Type B pancreatic cell (in vitro differentiated cells): Measurements from ENCODE around the gene CS. TPM values are rescaled to one million over a fixed set of nuclear protein-coding genes. Genes with fewer than 3 reads are reported as not detected.
A peak's percentile ranks its signal among the peaks of the same experiment; 100 is the strongest.
"Not testable (repeated sequence)": the region's sequence is repeated elsewhere in the genome, so short reads cannot be mapped to it uniquely, and the experiment has no call there.

Experiments used
- DNase-seq: peaks from one replicate; pipeline ENCODE4 v3.0.0; 2021; ENCODE audit warnings: mixed read lengths; ENCODE audit not compliant: unreplicated experiment; ENCODE audit errors: extremely low spot score
- H3K27ac Mint-ChIP-seq: 2 replicates; pipeline ENCODE4 v1.8.0; 2021; ENCODE audit warnings: mild to moderate bottlenecking, mixed read lengths
- H3K27me3 Mint-ChIP-seq: 2 replicates; pipeline ENCODE4 v1.8.0; 2021; ENCODE audit warnings: mixed read lengths
- H3K36me3 Mint-ChIP-seq: 2 replicates; pipeline ENCODE4 v1.8.0; 2021; ENCODE audit warnings: mixed read lengths
- H3K4me1 Mint-ChIP-seq: one replicate; pipeline ENCODE4 v1.8.0; 2021; ENCODE audit warnings: mixed read lengths; ENCODE audit not compliant: unreplicated experiment
- H3K4me3 Mint-ChIP-seq: 2 replicates; pipeline ENCODE4 v1.8.0; 2021; ENCODE audit warnings: mild to moderate bottlenecking, mixed read lengths
- H3K9me3 Mint-ChIP-seq: 2 replicates; pipeline ENCODE4 v1.8.0; 2021; ENCODE audit warnings: mixed read lengths
- total RNA-seq: library from RNA; stranded (reverse); gene quantifications from 2 replicates; pipeline ENCODE4 v1.2.1, GENCODE V29; 2021; ENCODE audit warnings: low replicate concordance
- TF ChIP-seq, protein P1 (sequence below): fragments of 200-600 bp; sonication (generic); conservative IDR thresholded peaks from 2 replicates; pipeline ENCODE4 v1.5.0; 2021; ENCODE audit warnings: antibody characterized with exemption, mild to moderate bottlenecking

The CS gene
- total RNA-seq, 1 donor from 2014 or later = 278 TPM

DNA sequence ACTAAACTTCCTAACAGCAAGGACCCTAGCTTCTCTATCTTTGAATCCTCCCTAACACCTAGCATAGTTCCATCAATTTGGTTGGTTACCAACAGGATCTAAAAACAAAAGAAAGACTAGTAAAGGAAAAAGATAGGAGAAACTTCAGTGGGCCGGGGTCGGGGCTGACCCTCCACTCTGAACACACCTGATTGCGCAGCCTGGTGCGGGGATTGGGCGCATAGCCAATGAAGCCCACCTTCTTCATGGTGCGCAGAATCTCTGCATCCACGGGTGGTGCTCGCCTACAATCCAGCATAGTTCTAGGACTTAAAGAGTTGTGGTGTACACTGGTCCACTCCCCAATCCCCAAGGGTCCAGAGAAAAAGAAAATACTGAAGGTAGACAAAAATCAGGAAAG, 26.0 kb upstream of the CS start:
- no peak overlapping the region for H3K27ac Mint-ChIP-seq
- no peaks in the 10 kb centered on the region for H3K9me3 Mint-ChIP-seq
- DNase-seq = no peak
- no peak overlapping the region for H3K4me3 Mint-ChIP-seq
- H3K4me1 Mint-ChIP-seq = no peaks in the 10 kb centered on the region
- H3K27me3 Mint-ChIP-seq = no peaks in the 10 kb centered on the region
- TF ChIP-seq, protein P1, sequence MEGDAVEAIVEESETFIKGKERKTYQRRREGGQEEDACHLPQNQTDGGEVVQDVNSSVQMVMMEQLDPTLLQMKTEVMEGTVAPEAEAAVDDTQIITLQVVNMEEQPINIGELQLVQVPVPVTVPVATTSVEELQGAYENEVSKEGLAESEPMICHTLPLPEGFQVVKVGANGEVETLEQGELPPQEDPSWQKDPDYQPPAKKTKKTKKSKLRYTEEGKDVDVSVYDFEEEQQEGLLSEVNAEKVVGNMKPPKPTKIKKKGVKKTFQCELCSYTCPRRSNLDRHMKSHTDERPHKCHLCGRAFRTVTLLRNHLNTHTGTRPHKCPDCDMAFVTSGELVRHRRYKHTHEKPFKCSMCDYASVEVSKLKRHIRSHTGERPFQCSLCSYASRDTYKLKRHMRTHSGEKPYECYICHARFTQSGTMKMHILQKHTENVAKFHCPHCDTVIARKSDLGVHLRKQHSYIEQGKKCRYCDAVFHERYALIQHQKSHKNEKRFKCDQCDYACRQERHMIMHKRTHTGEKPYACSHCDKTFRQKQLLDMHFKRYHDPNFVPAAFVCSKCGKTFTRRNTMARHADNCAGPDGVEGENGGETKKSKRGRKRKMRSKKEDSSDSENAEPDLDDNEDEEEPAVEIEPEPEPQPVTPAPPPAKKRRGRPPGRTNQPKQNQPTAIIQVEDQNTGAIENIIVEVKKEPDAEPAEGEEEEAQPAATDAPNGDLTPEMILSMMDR = no peak
- peaks cover 27% of the 10 kb centered on the region for H3K36me3 Mint-ChIP-seq

DNA sequence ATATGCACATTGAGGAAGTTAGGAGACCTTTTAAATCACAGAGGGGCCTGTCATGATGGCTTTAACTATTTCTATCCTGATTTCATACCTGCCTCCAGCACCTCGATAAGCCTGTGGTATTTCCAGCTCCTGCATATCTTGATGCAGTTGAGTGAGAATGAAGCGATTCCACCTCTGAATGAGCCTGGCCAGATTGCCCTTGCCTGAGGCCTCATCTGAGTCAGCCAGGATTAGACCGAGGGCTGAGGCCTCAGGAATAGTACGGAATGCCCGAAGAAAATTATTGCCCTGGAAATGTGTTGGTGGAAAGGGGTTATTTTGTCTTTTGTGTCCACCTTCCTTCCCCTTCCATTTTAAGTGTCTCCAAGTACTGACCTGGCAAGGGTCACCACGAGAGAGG, 24.1 kb upstream of the CS start:
- no peaks in the 10 kb centered on the region for H3K9me3 Mint-ChIP-seq
- TF ChIP-seq, protein P1 = no peak
- no peak for DNase-seq
- no peak overlapping the region for H3K27ac Mint-ChIP-seq
- no peaks in the 10 kb centered on the region for H3K27me3 Mint-ChIP-seq
- H3K36me3 Mint-ChIP-seq = peaks cover 25% of the 10 kb centered on the region
- H3K4me1 Mint-ChIP-seq = no peaks in the 10 kb centered on the region
- no peak overlapping the region for H3K4me3 Mint-ChIP-seq

DNA sequence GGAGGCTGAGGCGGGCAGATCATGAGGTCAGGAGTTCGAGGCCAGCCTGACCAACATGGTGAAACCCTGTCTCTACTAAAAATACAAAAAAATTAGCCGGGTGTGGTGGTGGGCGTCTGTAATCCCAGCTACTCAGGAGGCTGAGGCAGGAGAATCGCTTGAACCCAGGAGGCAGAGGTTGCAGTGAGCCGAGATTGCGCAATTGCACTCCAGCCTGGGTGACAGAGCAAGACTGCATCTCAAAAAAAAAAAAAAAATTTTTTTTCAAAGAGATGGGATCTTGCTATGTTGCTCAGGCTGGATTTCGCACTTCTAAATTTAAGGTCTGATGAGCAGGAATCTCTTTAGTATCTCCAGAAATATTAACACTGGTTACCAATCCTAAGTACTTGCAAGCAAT, 21.5 kb upstream of the CS start:
- H3K9me3 Mint-ChIP-seq, H3K27me3 Mint-ChIP-seq, H3K4me3 Mint-ChIP-seq, H3K27ac Mint-ChIP-seq, DNase-seq, H3K4me1 Mint-ChIP-seq: not testable (repeated sequence)
- peaks cover 21% of the 10 kb centered on the region for H3K36me3 Mint-ChIP-seq

DNA sequence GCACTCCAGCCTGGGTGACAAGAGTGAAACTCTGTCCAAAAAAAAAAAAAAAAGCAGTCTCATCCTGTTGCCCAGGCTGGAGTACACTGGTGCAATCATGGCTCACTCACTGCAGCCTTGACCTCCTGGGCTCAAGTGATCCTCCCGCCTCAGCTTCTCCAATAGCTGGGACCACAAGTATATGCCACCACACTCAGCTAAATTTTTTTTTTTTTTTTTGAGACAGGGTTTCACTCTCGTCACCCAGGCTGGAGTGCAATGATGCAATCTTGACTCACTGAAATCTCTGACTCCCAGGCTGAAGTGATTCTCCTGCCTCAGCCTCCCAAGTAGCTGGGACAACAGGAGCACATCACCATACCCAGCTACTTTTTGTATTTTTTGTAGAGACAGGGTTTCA, 20.9 kb upstream of the CS start:
- Mint-ChIP-seq H3K27me3 (no peaks in the 10 kb centered on the region), H3K36me3 (peaks cover 21% of the 10 kb centered on the region), H3K9me3 (no peaks in the 10 kb centered on the region), H3K4me1 (no peaks in the 10 kb centered on the region), H3K4me3 (no peak overlapping the region), H3K27ac (no peak overlapping the region)
- TF ChIP-seq, protein P1 = no peak
- DNase-seq = no peak

DNA sequence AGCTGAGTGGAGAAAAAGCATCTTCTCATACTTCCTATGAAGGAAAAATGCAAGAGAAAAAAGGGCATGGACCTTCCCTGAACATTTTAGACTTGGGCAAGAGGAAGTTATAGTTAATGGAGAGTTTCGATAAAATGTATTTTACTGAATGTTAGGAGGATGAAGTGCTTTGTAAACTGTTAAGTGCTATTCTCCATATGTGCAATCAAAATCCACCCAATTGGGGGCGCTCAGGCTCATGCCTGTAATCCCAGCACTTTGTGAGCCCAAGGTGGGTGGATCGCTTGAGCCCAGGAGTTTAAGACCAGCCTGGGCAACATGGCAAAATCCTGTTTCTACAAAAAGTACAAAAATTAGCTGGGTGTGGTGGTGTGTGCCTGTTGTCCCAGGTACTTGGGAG, 17.5 kb upstream of the CS start:
- Mint-ChIP-seq H3K4me1 (peaks cover 5% of the 10 kb centered on the region), H3K36me3 (peaks cover 11% of the 10 kb centered on the region), H3K27ac (peak overlapping the region; percentile 57), H3K4me3 (no peak overlapping the region), H3K27me3 (no peaks in the 10 kb centered on the region), H3K9me3 (no peaks in the 10 kb centered on the region)
- TF ChIP-seq, protein P1 = no peak
- DNase-seq = no peak

DNA sequence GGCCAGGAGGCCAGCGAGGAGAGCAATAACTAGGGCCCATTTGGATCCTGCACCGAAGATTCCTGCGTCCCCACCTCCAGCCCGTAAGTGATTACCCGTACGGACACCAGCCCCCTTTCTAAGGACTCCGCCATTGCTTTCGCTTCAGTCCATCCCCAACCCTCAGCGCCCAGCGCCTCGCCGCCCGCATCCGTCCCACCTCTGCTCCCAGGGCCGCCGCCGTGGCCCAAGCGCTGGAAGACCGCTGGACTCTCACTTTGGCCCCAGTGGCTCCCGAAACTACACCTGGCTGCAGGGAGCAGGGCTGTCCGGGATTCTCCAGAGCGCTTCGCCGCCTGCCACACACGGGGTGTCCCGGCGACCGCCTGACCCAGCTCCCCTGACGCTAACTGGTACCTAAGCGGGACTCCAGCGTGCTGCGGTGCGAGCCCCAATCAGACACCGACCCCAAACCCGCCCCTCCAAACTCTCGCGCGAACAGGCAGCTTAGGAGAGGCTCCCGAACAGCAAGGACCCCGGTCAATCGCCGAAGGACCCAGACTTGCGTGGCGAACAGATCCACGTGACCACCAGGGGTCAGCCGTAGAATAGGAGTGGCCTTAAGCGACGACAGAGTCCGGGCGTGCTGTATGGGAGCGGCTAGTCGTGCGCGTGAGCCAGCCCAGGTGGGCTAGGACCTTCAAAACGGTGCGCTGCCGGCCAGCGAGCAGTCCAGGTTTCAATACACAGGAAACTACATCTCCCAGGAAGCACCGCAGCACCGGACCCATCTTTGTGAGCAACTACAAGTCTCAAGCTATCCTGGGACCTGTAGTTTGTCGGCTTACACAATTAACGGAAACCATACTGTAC, 15.7 kb upstream of the CS start, which contains the start of gene CNPY2:
Gene CNPY2 (minus strand): TSS at position 367 of the 852 bp plus-strand sequence. CDS start 771 bp downstream, outside the sequence.
- no peaks in the 10 kb centered on the region for H3K27me3 Mint-ChIP-seq
- H3K4me3 Mint-ChIP-seq = peak within 1 kb of the TSS; percentile 99
- DNase-seq = peak; percentile 96
- TF ChIP-seq, protein P1 = peak; percentile 45
- H3K27ac Mint-ChIP-seq = peak within 1 kb of the TSS; percentile 99
- peaks cover 5% of the 10 kb centered on the region for H3K36me3 Mint-ChIP-seq
- peaks cover 5% of the 10 kb centered on the region for H3K4me1 Mint-ChIP-seq
- H3K9me3 Mint-ChIP-seq = no peaks in the 10 kb centered on the region
